ENCODE data around the gene THSD7B.

The THSD7B gene

DNA sequence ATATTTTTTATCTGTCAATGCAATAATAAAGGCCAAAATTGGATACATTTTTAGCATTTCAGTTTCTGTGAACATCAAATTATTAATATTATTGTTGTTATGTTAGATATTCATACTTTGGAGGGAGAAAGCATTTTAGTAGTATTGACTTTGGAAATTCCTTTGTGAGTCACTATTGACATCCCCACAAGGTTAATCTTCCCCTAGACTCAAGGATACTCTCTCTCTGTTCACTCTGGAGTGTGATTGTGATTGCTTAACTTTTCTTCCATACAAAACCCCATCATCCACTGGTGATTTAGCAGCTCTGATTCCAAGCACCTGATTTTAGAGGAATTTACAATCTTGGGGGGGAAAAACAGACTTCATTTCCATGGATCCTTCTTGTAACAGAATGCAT, 352.0 kb downstream of the THSD7B start:
- no peaks in the 10 kb centered on the region for H3K4me1 ChIP-seq (ENCODE audit: low read depth, poor library complexity, severe bottlenecking)
- no peak overlapping the region for H3K27ac ChIP-seq
- H4K20me1 ChIP-seq (ENCODE audit: insufficient read depth): no peaks in the 10 kb centered on the region
- no peak overlapping the region for H3K4me2 ChIP-seq
- H3K27me3 ChIP-seq (ENCODE audit: insufficient read depth, low read depth): no peaks in the 10 kb centered on the region
- H3K9ac ChIP-seq: no peak overlapping the region
- TF ChIP-seq, protein P1, sequence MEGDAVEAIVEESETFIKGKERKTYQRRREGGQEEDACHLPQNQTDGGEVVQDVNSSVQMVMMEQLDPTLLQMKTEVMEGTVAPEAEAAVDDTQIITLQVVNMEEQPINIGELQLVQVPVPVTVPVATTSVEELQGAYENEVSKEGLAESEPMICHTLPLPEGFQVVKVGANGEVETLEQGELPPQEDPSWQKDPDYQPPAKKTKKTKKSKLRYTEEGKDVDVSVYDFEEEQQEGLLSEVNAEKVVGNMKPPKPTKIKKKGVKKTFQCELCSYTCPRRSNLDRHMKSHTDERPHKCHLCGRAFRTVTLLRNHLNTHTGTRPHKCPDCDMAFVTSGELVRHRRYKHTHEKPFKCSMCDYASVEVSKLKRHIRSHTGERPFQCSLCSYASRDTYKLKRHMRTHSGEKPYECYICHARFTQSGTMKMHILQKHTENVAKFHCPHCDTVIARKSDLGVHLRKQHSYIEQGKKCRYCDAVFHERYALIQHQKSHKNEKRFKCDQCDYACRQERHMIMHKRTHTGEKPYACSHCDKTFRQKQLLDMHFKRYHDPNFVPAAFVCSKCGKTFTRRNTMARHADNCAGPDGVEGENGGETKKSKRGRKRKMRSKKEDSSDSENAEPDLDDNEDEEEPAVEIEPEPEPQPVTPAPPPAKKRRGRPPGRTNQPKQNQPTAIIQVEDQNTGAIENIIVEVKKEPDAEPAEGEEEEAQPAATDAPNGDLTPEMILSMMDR (conservative IDR thresholded peaks at IDR 0.05; ENCODE audit: low read depth, low read length): no peak
- no peak overlapping the region for H3K4me3 ChIP-seq (IDR thresholded peaks at IDR 0.05; ENCODE audit: insufficient read depth, low read depth, low read length)
- H3K79me2 ChIP-seq (ENCODE audit: insufficient read depth, low read depth): no peaks in the 10 kb centered on the region
- H2AFZ ChIP-seq (ENCODE audit: low read depth): no peak overlapping the region
- H3K36me3 ChIP-seq (ENCODE audit: insufficient read depth): no peaks in the 10 kb centered on the region

DNA sequence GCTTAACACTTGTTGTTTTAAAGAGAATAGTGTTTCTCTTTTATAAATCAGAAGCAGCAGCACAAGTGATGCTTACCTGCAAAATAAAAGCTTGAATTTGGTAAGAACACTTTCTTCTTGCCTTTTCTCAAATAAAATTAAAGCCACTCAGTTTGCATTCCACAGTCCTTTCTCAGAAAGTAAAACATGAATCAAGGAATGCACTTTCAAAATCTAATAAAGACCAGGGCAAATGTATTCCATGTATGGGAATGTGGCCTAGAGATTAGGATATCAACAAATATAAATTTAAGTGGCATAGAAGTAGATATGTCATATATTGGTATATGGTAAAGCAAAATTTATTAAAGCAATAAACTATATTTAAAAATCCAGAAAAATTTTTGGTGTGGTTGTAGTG, 352.8 kb downstream of the THSD7B start:
- TF ChIP-seq, protein P1 (conservative IDR thresholded peaks at IDR 0.05; ENCODE audit: low read depth, low read length): no peak
- Histone ChIP-seq H3K4me3 (IDR thresholded peaks at IDR 0.05; ENCODE audit: insufficient read depth, low read depth, low read length) (no peak overlapping the region), H3K27me3 (ENCODE audit: insufficient read depth, low read depth) (no peaks in the 10 kb centered on the region), H3K36me3 (ENCODE audit: insufficient read depth) (no peaks in the 10 kb centered on the region), H4K20me1 (ENCODE audit: insufficient read depth) (no peaks in the 10 kb centered on the region), H3K4me2 (no peak overlapping the region), H3K9ac (no peak overlapping the region), H3K4me1 (ENCODE audit: low read depth, poor library complexity, severe bottlenecking) (no peaks in the 10 kb centered on the region), H3K79me2 (ENCODE audit: insufficient read depth, low read depth) (no peaks in the 10 kb centered on the region), H2AFZ (ENCODE audit: low read depth) (no peak overlapping the region), H3K27ac (no peak overlapping the region)

DNA sequence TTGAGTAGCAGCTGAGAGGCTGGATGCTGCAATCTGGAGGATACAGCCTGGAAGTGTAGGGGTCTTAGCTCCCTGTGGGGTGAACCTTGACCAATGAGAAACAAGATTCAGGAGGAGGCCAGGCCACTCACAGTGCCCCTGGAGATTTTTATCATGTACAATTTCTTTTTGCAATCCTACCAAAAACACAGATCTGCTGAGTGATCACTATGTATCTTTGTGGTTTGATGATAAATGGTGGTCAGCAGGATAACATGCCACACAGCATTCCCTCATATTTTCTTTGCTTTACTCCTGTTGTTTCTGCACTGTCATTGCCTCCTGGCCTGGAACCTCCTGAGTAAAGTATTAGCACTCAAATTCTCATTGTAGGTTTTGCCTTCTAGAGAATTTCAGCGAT, 357.9 kb downstream of the THSD7B start:
- no peaks in the 10 kb centered on the region for H3K27me3 ChIP-seq (ENCODE audit: insufficient read depth, low read depth)
- no peak overlapping the region for H2AFZ ChIP-seq (ENCODE audit: low read depth)
- no peak overlapping the region for H3K4me3 ChIP-seq (IDR thresholded peaks at IDR 0.05; ENCODE audit: insufficient read depth, low read depth, low read length)
- TF ChIP-seq, protein P1 (conservative IDR thresholded peaks at IDR 0.05; ENCODE audit: low read depth, low read length): no peak
- H3K36me3 ChIP-seq (ENCODE audit: insufficient read depth): no peaks in the 10 kb centered on the region
- no peaks in the 10 kb centered on the region for H4K20me1 ChIP-seq (ENCODE audit: insufficient read depth)
- no peak overlapping the region for H3K27ac ChIP-seq
- H3K79me2 ChIP-seq (ENCODE audit: insufficient read depth, low read depth): no peaks in the 10 kb centered on the region
- H3K4me1 ChIP-seq (ENCODE audit: low read depth, poor library complexity, severe bottlenecking): no peaks in the 10 kb centered on the region
- no peak overlapping the region for H3K4me2 ChIP-seq
- no peak overlapping the region for H3K9ac ChIP-seq

DNA sequence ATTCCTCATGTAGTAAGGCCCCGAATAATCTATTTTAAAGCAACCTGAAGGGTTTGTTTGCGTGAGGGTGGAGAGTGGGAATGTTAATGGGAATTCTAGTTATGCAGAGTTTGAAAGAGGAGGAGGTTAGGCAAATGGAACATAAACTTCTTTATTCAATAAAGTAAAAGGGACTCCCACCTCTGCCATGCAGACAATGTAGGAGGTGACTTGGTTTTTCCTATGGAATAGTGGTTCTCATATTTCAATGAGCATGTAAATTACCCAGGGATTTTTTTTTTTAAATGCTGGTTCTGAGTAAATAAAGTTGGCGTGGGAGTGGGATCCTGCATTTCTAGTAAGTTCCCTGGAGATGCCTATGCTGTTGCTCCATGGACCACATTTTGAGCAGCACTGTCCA, 367.9 kb downstream of the THSD7B start:
- no peak overlapping the region for H2AFZ ChIP-seq (ENCODE audit: low read depth)
- H3K79me2 ChIP-seq (ENCODE audit: insufficient read depth, low read depth): no peaks in the 10 kb centered on the region
- H3K4me3 ChIP-seq (IDR thresholded peaks at IDR 0.05; ENCODE audit: insufficient read depth, low read depth, low read length): no peak overlapping the region
- H3K36me3 ChIP-seq (ENCODE audit: insufficient read depth): no peaks in the 10 kb centered on the region
- H3K9ac ChIP-seq: no peak overlapping the region
- H3K4me1 ChIP-seq (ENCODE audit: low read depth, poor library complexity, severe bottlenecking): no peaks in the 10 kb centered on the region
- TF ChIP-seq, protein P1 (conservative IDR thresholded peaks at IDR 0.05; ENCODE audit: low read depth, low read length): no peak
- no peaks in the 10 kb centered on the region for H4K20me1 ChIP-seq (ENCODE audit: insufficient read depth)
- no peak overlapping the region for H3K4me2 ChIP-seq
- no peak overlapping the region for H3K27ac ChIP-seq
- H3K27me3 ChIP-seq (ENCODE audit: insufficient read depth, low read depth): no peaks in the 10 kb centered on the region

All from KMS-11 (cell line).